ENCODE measurements around the gene LRRC7. TPM values are rescaled to one million over a fixed set of nuclear protein-coding genes. Genes with fewer than 3 reads are reported as not detected.

The LRRC7 gene
- total RNA-seq, 6 experiments from 2014 or later = 0.09 to 0.33 (median 0.23) TPM

GRCh38 chr1:69524015-69524414 is 43.7 kb upstream of the LRRC7 start:
- TF ChIP-seq CTCF (IDR thresholded peaks at IDR 0.05) = no peak
- Mint-ChIP-seq H3K36me3 (ENCODE audit: low read depth) (no peaks in the 10 kb centered on the region), H3K9me3 (peaks cover 29% of the 10 kb centered on the region), H3K27me3 (ENCODE audit: insufficient read depth) (no peaks in the 10 kb centered on the region; the same call in 1 of the 2 replicates), H3K4me3 (no peak overlapping the region), H3K27ac (no peak overlapping the region), H3K4me1 (ENCODE audit: low read depth) (no peaks in the 10 kb centered on the region)
- DNase-seq = no peak

GRCh38 chr1:69527273-69527672 is 40.4 kb upstream of the LRRC7 start:
- Mint-ChIP-seq H3K4me3 (no peak overlapping the region), H3K27ac (no peak overlapping the region), H3K4me1 (ENCODE audit: low read depth) (no peaks in the 10 kb centered on the region), H3K36me3 (ENCODE audit: low read depth) (no peaks in the 10 kb centered on the region), H3K27me3 (ENCODE audit: insufficient read depth) (no peaks in the 10 kb centered on the region; the same call in 1 of the 2 replicates), H3K9me3 (peaks cover 40% of the 10 kb centered on the region)
- no peak for TF ChIP-seq CTCF (IDR thresholded peaks at IDR 0.05)
- DNase-seq = no peak

GRCh38 chr1:69528376-69528775 is 39.3 kb upstream of the LRRC7 start:
- H3K4me1 Mint-ChIP-seq (ENCODE audit: low read depth) = no peaks in the 10 kb centered on the region
- TF ChIP-seq CTCF (IDR thresholded peaks at IDR 0.05) = no peak
- H3K36me3 Mint-ChIP-seq (ENCODE audit: low read depth) = no peaks in the 10 kb centered on the region
- no peak for DNase-seq
- H3K27me3 Mint-ChIP-seq (ENCODE audit: insufficient read depth) = no peaks in the 10 kb centered on the region; the same call in 1 of the 2 replicates
- no peak overlapping the region for H3K27ac Mint-ChIP-seq
- no peak overlapping the region for H3K4me3 Mint-ChIP-seq
- peaks cover 44% of the 10 kb centered on the region for H3K9me3 Mint-ChIP-seq

GRCh38 chr1:69533343-69533742 is 34.4 kb upstream of the LRRC7 start:
- Mint-ChIP-seq H3K27me3 (ENCODE audit: insufficient read depth) (no peaks in the 10 kb centered on the region), H3K4me3 (no peak overlapping the region), H3K4me1 (ENCODE audit: low read depth) (no peaks in the 10 kb centered on the region), H3K9me3 (peaks cover 39% of the 10 kb centered on the region), H3K36me3 (ENCODE audit: low read depth) (no peaks in the 10 kb centered on the region), H3K27ac (no peak overlapping the region)
- TF ChIP-seq CTCF (IDR thresholded peaks at IDR 0.05) = no peak
- DNase-seq = no peak

GRCh38 chr1:69534829-69535228 is 32.9 kb upstream of the LRRC7 start:
- peaks cover 52% of the 10 kb centered on the region for H3K9me3 Mint-ChIP-seq
- H3K27me3 Mint-ChIP-seq (ENCODE audit: insufficient read depth) = no peaks in the 10 kb centered on the region
- no peak overlapping the region for H3K4me3 Mint-ChIP-seq

More at GRCh38 chr1:69534829-69535228, 32.9 kb upstream of the LRRC7 start:
- no peak for DNase-seq
- Mint-ChIP-seq H3K4me1 (ENCODE audit: low read depth) (no peaks in the 10 kb centered on the region), H3K27ac (no peak overlapping the region), H3K36me3 (ENCODE audit: low read depth) (no peaks in the 10 kb centered on the region)
- no peak for TF ChIP-seq CTCF (IDR thresholded peaks at IDR 0.05)
